COLO668 (cell line): ENCODE results near the gene NKTR.

Experiments used
- DNase-seq: peaks from one replicate; lab custom pipeline; 2025; ENCODE audit not compliant: unreplicated experiment; lab: John Stamatoyannopoulos, UW

Gene NKTR

GRCh38 chr3:42660131-42660715, 59.7 kb downstream of the NKTR start:
- no peak for DNase-seq

GRCh38 chr3:42660898-42661297, 60.4 kb downstream of the NKTR start:
- DNase-seq = peak; percentile 5

GRCh38 chr3:42661593-42662022, 61.1 kb downstream of the NKTR start:
- DNase-seq = no peak

- no peak for DNase-seq
Measured at GRCh38 chr3:42662037-42662812, 61.7 kb downstream of the NKTR start.

GRCh38 chr3:42662813-42663535, 62.5 kb downstream of the NKTR start:
- DNase-seq = no peak

- DNase-seq = no peak
Measured at GRCh38 chr3:42663581-42664437, 63.3 kb downstream of the NKTR start.

- DNase-seq = no peak
Measured at GRCh38 chr3:42664438-42664803, 63.9 kb downstream of the NKTR start.

GRCh38 chr3:42665050-42665878, 64.8 kb downstream of the NKTR start:
- no peak for DNase-seq

- no peak for DNase-seq
Measured at GRCh38 chr3:42666022-42666421, 65.5 kb downstream of the NKTR start.

GRCh38 chr3:42666577-42666998, 66.1 kb downstream of the NKTR start:
- DNase-seq = no peak

GRCh38 chr3:42667096-42667522, 66.6 kb downstream of the NKTR start:
- DNase-seq = no peak

GRCh38 chr3:42667523-42668412, 67.3 kb downstream of the NKTR start:
- DNase-seq = peak; percentile 24

GRCh38 chr3:42668413-42668760, 67.9 kb downstream of the NKTR start:
- no peak for DNase-seq

- no peak for DNase-seq
Measured at GRCh38 chr3:42668793-42669217, 68.3 kb downstream of the NKTR start.

GRCh38 chr3:42670051-42670576, 69.6 kb downstream of the NKTR start:
- DNase-seq = no peak

GRCh38 chr3:42670670-42671069, 70.2 kb downstream of the NKTR start:
- no peak for DNase-seq

- DNase-seq = no peak
Measured at GRCh38 chr3:42672515-42672914, 72.0 kb downstream of the NKTR start.

GRCh38 chr3:42673082-42673481, 72.6 kb downstream of the NKTR start:
- DNase-seq = no peak

- DNase-seq = no peak
Measured at GRCh38 chr3:42674146-42674545, 73.7 kb downstream of the NKTR start.
